GM12875 (cell line): ENCODE results near the gene LRBA.

Experiments
- H3K4me3 ChIP-seq: one replicate; pipeline ENCODE4 v1.5.1; 2011; ENCODE audit warnings: low read depth, low read length, control low read depth
- CTCF ChIP-seq: IDR thresholded peaks from 2 replicates; pipeline ENCODE4 v1.5.1; 2011; ENCODE audit warnings: low read depth, mild to moderate bottlenecking, control low read depth, inconsistent platforms, low read length, moderate library complexity, borderline replicate concordance; ENCODE audit not compliant: insufficient read depth

LRBA gene

GRCh38 chr4:150769845-150770244 lies 245.2 kb downstream of the LRBA start:
- TF ChIP-seq CTCF: no peak
- no peak overlapping the region for H3K4me3 ChIP-seq

GRCh38 chr4:150769248-150769647 lies 245.8 kb downstream of the LRBA start:
- no peak for TF ChIP-seq CTCF
- no peak overlapping the region for H3K4me3 ChIP-seq

GRCh38 chr4:150768497-150768896 lies 246.6 kb downstream of the LRBA start:
- no peak overlapping the region for H3K4me3 ChIP-seq
- TF ChIP-seq CTCF: no peak

GRCh38 chr4:150765216-150765615 lies 249.9 kb downstream of the LRBA start:
- H3K4me3 ChIP-seq: no peak overlapping the region
- TF ChIP-seq CTCF: no peak

- TF ChIP-seq CTCF: no peak
- H3K4me3 ChIP-seq: no peak overlapping the region
These were observed 263.4 kb downstream of the LRBA start for GRCh38 chr4:150751648-150752047.

- no peak for TF ChIP-seq CTCF
- no peak overlapping the region for H3K4me3 ChIP-seq
These were observed 264.3 kb downstream of the LRBA start for GRCh38 chr4:150750824-150751223.

GRCh38 chr4:150746156-150746555 lies 268.9 kb downstream of the LRBA start:
- no peak for TF ChIP-seq CTCF
- H3K4me3 ChIP-seq: no peak overlapping the region
